PC-9 (cell line): Measurements from ENCODE around the gene GCDH. TPM values are rescaled to one million over a fixed set of nuclear protein-coding genes. Genes with fewer than 3 reads are reported as not detected.

Experiments used
- BruUV-seq: library from RNA; stranded (reverse); fragments of 400-500 nt; replicated peaks from 2 replicates; lab custom pipeline; 2021; lab: Mats Ljungman, UMichigan
- CTCF ChIA-PET: fragments of 300-600 bp; sonication (Branson Sonifier 250); formaldehyde crosslinking; loops from one replicate; lab custom pipeline; 2022; ENCODE audit warnings: antibody characterized with exemption; lab: Charles Lee
- POLR2A ChIA-PET: fragments of 300-600 bp; sonication (Branson Sonifier 250); formaldehyde crosslinking; loops from one replicate; lab custom pipeline; 2022; ENCODE audit warnings: antibody characterized with exemption; ENCODE audit not compliant: unreplicated experiment; lab: Charles Lee
- DNase-seq, 2 experiments: peaks; one replicate each; pipeline versions ENCODE4 v3.0.0 to v3.0.0-alpha.2; 2015 to 2022; ENCODE audit warnings: mixed read lengths in 1 of 2
- H2AFZ ChIP-seq: fragments of 200-600 bp; sonication (generic); 2 replicates; pipeline ENCODE4 v1.8.1; 2017; ENCODE audit warnings: antibody characterized with exemption
- H3F3A ChIP-seq: fragments of 200-600 bp; sonication (generic); 2 replicates; pipeline ENCODE4 v1.8.1; 2017; ENCODE audit warnings: antibody characterized with exemption, mild to moderate bottlenecking, low read depth; ENCODE audit not compliant: insufficient read depth
- H3K27ac ChIP-seq: fragments of 200-600 bp; sonication (generic); 2 replicates; pipeline ENCODE4 v1.6.1; 2016; ENCODE audit warnings: mixed run types
- H3K27me3 ChIP-seq: fragments of 200-600 bp; sonication (generic); 2 replicates; pipeline ENCODE4 v1.6.1; 2016; ENCODE audit warnings: low read depth, mixed run types; ENCODE audit not compliant: insufficient read depth
- H3K36me3 ChIP-seq: fragments of 200-600 bp; sonication (generic); 2 replicates; pipeline ENCODE4 v1.6.1; 2016; ENCODE audit warnings: low read depth, mixed run types
- H3K4me1 ChIP-seq: fragments of 200-600 bp; sonication (generic); replicated peaks from 2 replicates; pipeline ENCODE4 v1.6.1; 2016; ENCODE audit warnings: mixed run types; ENCODE audit not compliant: insufficient read depth
- H3K4me2 ChIP-seq: fragments of 200-600 bp; sonication (generic); 2 replicates; pipeline ENCODE4 v1.6.1; 2017; ENCODE audit warnings: mixed run types
- H3K4me3 ChIP-seq: fragments of 200-600 bp; sonication (generic); 2 replicates; pipeline ENCODE4 v1.6.1; 2016; ENCODE audit warnings: mixed run types
- H3K79me2 ChIP-seq: fragments of 200-600 bp; sonication (generic); 2 replicates; pipeline ENCODE4 v1.6.1; 2017; ENCODE audit warnings: low read depth, mixed run types
- H3K9me2 ChIP-seq: fragments of 200-600 bp; sonication (generic); 2 replicates; pipeline ENCODE4 v1.8.1; 2017; ENCODE audit warnings: mild to moderate bottlenecking; ENCODE audit not compliant: insufficient read depth
- H3K9me3 ChIP-seq: fragments of 200-600 bp; sonication (generic); 2 replicates; pipeline ENCODE4 v1.8.1; 2016; ENCODE audit warnings: low read depth; ENCODE audit not compliant: insufficient read depth
- H4K20me1 ChIP-seq: fragments of 200-600 bp; sonication (generic); 2 replicates; pipeline ENCODE4 v1.8.1; 2017; ENCODE audit not compliant: insufficient read depth
- EZH2 ChIP-seq: fragments of 200-600 bp; sonication (generic); IDR thresholded peaks from 2 replicates; pipeline ENCODE4 v1.8.0; 2017; ENCODE audit warnings: antibody characterized with exemption, low read depth
- intact Hi-C: fragments of 100-400 bp; cut with micrococcal nuclease; formaldehyde crosslinking; loops from one replicate; pipeline ENCODE4 v1.10.0; 2022; ENCODE audit not compliant: unreplicated experiment
- total RNA-seq: library from RNA; stranded (reverse); gene quantifications from 2 replicates; pipeline ENCODE4 v1.2.3, GENCODE V29; 2021
- TF ChIP-seq, protein P1 (sequence below): fragments of 200-600 bp; sonication (generic); conservative IDR thresholded peaks from 2 replicates; pipeline ENCODE4 v1.6.1; 2017; ENCODE audit warnings: mixed run types, antibody characterized with exemption, mild to moderate bottlenecking, moderate library complexity

GCDH gene
- total RNA-seq, 1 experiment from 2014 or later, result 23.2 TPM

DNA sequence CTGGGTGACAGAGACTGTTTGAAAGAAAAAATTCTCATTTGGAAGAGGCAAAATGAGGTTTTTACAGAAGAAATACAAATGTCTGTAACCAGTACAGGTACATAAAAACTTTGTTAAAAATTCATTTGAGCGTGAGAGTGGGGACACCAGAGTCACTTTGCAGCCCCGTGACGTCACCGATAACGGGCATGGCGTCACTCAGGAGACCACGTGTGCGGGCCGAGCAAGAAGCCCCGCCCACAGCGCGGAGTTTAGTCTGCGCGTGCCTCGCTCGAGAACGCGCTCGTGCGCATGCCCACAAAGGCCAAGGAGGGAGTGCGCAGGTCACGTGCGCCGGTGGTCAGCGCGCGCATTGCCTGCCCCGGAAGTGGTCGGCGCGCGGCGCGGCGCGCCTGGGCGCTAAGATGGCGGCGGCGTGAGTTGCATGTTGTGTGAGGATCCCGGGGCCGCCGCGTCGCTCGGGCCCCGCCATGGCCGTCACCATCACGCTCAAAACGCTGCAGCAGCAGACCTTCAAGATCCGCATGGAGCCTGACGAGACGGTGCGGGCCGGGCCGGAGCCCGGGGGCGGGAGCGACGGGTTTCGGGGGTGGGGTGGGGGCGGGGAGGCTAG, 54.6 kb downstream of the GCDH start, which contains the start of gene RAD23A:
RAD23A (plus strand) TSS at position 384 of the 613 bp plus-strand sequence; CDS start at position 471, 87 bp downstream.
- TF ChIP-seq, protein P1, sequence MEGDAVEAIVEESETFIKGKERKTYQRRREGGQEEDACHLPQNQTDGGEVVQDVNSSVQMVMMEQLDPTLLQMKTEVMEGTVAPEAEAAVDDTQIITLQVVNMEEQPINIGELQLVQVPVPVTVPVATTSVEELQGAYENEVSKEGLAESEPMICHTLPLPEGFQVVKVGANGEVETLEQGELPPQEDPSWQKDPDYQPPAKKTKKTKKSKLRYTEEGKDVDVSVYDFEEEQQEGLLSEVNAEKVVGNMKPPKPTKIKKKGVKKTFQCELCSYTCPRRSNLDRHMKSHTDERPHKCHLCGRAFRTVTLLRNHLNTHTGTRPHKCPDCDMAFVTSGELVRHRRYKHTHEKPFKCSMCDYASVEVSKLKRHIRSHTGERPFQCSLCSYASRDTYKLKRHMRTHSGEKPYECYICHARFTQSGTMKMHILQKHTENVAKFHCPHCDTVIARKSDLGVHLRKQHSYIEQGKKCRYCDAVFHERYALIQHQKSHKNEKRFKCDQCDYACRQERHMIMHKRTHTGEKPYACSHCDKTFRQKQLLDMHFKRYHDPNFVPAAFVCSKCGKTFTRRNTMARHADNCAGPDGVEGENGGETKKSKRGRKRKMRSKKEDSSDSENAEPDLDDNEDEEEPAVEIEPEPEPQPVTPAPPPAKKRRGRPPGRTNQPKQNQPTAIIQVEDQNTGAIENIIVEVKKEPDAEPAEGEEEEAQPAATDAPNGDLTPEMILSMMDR, result no peak
- TF ChIP-seq EZH2, result no peak
- CTCF ChIA-PET, result interaction anchor here (0.6 to 1.0 kb wide), 3 partner anchors 20 to 60 kb away, joined by 3 to 4 read pairs (median 4); no protein-coding TSS in a partner anchor
- Histone ChIP-seq H3K27me3 (no peaks in the 10 kb centered on the region), H3K27ac (peak within 1 kb of the TSS; percentile 89), H3K9me2 (no peaks in the 10 kb centered on the region), H3K79me2 (peaks cover 46% of the 10 kb centered on the region), H3K4me3 (peak within 1 kb of the TSS; percentile 77), H4K20me1 (peaks cover 29% of the 10 kb centered on the region), H3K9me3 (no peaks in the 10 kb centered on the region), H3K4me2 (peak within 1 kb of the TSS; percentile 97), H3F3A (peaks cover 92% of the 10 kb centered on the region), H3K4me1 (peaks cover 23% of the 10 kb centered on the region), H2AFZ (no peak within 1 kb of the TSS; the same call in 1 of the 2 replicates), H3K36me3 (peaks cover 49% of the 10 kb centered on the region)
- DNase-seq, result peak; percentile 92 to 96
- POLR2A ChIA-PET, result interaction anchor here (0.6 to 0.7 kb wide), 2 partner anchors 7 to 12 kb away, joined by 4 read pairs; partner anchors contain the start of gene CALR
- intact Hi-C loops, result no loop called here
- TSS peak; percentile 58 for BruUV-seq

DNA sequence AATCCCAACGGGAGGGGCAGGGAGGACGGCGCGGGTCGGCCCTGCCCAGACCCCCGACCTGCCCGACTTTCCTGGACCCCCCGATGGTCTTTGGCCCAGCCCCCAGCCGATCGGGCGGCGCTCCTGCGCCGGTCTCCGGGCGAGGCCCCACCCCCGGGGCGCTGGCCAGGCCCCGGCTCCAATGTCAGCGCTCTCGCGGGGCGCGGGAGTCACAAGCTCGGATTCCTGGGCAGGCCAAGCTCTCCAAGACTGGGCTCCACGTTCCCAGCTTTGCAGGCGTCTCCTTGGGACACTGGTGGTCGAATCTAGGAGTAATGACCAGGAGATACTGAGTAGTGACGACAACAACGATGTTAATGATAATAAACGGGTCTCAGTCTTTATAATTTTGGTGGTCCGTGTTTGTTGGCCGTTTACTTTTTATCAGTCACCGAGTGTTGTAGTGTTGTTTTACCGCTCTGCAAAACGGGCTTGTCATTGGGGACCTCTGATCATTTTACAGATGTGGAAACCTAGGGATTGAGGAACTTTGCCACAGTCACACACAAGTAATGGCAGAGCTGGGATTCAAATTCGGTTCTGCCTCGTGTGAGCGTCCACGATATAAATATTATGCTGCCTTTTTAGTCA, 55.2 kb downstream of the GCDH start:
- peaks cover 39% of the 10 kb centered on the region for H3K79me2 ChIP-seq
- BruUV-seq, result no TSS peak
- intact Hi-C loops, result no loop called here

More for the DNA sequence above, 55.2 kb downstream of the GCDH start:
- Histone ChIP-seq H3K9me2 (no peaks in the 10 kb centered on the region), H2AFZ (no peak overlapping the region; the same call in 1 of the 2 replicates), H4K20me1 (peaks cover 29% of the 10 kb centered on the region), H3K4me1 (peaks cover 23% of the 10 kb centered on the region), H3K4me2 (peak overlapping the region; percentile 97), H3F3A (peaks cover 92% of the 10 kb centered on the region), H3K36me3 (peaks cover 43% of the 10 kb centered on the region), H3K9me3 (no peaks in the 10 kb centered on the region), H3K27ac (peak overlapping the region; percentile 89), H3K4me3 (peak overlapping the region; percentile 77), H3K27me3 (no peaks in the 10 kb centered on the region)
- DNase-seq, result peak; percentile 70 to 73
- TF ChIP-seq, protein P1, result no peak
- TF ChIP-seq EZH2, result no peak
- CTCF ChIA-PET, result interaction anchor here (0.6 to 1.0 kb wide), 3 partner anchors 19 to 61 kb away, joined by 3 to 4 read pairs (median 4); no protein-coding TSS in a partner anchor
- POLR2A ChIA-PET, result interaction anchor here (0.6 to 0.7 kb wide), 9 partner anchors 8 to 1625 kb away, joined by 3 to 19 read pairs (median 4); partner anchors contain the start of genes CALR, NDUFB7 and SYCE2
